Right kidney (tissue), 1 donor: ENCODE data around the gene PLEKHM3.
"Not testable (repeated sequence)": the region's sequence is repeated elsewhere in the genome, so short reads cannot be mapped to it uniquely, and the experiment has no call there.

Source experiments
- DNase-seq: peaks from one replicate; pipeline ENCODE4 v3.0.0-alpha.2; 2016

The PLEKHM3 gene

GRCh38 chr2:208037564-208038487 lies 12.5 kb upstream of the PLEKHM3 start:
- DNase-seq = no peak

DNA sequence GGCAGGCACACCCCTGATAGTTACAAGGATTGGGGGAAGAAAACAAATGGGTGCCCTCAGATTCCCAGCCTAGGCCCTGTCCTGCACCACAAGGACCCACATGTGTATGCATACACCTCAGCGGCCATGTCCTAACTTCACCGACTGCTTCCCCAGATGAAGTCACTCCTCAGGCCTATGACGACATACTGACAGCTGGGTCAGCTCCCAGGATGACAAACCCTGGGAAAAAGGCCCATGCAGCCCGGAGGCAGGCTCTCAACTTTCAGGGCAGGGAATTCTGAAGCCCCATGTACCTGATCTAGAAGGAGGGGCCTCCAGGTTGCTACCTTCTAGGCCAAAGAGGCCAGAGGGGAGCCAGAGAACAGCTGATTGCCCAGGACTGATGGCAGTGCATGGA lies 11.0 kb upstream of the PLEKHM3 start:
- no peak for DNase-seq

- no peak for DNase-seq
These were observed 9.3 kb upstream of the PLEKHM3 start for GRCh38 chr2:208034503-208035140.

DNA sequence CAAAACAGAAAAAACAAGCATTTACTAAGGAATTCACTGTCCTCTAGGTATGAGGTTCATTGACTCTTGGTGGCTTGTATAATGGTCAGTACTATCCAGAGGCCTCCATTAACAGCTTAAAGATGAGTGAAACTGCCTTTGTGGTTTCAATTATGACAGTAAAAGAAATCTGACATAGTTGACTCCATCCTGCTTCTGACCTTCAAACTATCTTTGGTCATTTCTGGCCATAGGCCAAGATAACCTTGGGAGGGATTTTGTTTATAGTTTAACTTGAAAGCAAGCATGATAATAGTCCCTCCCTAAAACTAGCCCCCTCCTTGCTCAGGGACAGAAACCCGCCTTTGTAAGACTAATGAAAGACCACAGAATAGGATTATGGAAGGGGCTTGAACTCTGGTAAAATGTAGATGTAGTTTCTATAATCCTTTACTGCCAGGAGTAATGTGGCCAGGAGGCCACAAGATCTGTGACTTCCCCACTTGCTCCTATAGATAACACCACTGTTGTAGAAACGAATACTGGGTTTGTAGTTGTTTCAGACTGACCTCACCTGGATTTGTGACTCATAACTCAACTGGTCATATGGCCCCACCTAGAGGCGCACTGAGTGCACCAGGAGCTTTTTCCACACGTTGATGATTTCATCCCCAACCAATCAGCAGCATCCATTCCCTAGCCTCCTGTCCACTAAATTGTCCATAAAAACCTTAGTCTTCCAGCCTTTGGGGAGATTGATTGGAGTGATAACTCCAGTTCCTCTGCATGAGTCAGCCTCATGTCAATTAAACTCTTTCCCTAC lies 8.6 kb upstream of the PLEKHM3 start:
- DNase-seq = no peak

GRCh38 chr2:208031608-208032019 lies 6.3 kb upstream of the PLEKHM3 start:
- no peak for DNase-seq

GRCh38 chr2:208025814-208026184 lies 472 bp upstream of the PLEKHM3 start:
- DNase-seq = no peak

DNA sequence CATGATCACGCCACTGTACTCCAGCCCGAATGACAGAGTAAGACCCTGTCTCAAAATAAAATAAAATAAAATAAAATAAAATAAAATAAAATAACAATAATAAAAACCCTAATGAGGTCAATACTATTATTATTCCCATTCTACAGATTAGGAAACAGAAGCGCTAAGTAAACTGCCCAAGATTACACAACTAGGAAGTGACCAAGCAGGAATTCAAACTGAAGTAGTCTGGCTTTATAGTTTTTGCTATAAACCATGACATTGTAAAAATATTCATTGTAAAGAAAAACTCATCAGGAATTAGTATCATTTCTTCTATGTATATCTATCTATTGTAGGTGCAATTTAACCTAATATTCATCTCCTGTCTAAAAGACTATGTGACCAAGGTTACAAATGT lies 1.2 kb downstream of the PLEKHM3 start:
- no peak for DNase-seq

DNA sequence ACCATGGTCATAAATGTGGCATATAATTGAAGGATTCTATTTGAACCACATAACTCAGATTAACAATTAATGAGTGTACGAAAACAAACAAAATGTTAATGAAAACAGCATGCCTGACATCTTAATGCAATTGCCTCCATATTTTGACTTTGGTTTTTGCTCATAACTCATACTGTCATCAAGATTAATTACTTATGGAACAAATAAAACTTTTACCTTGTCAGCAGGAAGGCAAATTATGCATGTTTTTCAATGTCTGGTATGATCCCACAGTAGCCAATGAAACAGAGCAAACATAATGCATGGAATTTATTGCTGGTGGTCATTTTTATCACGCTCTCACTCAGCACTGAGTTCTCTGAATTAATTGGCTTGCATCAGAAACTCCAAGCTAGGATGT lies 5.1 kb downstream of the PLEKHM3 start:
- DNase-seq = no peak

GRCh38 chr2:208018124-208018712 lies 7.1 kb downstream of the PLEKHM3 start:
- not testable (repeated sequence) for DNase-seq

- DNase-seq = no peak
These were observed 7.6 kb downstream of the PLEKHM3 start for GRCh38 chr2:208017721-208018120.

- DNase-seq = no peak
These were observed 9.9 kb downstream of the PLEKHM3 start for GRCh38 chr2:208015475-208015874.

GRCh38 chr2:208013285-208014178 lies 11.8 kb downstream of the PLEKHM3 start:
- DNase-seq = no peak

GRCh38 chr2:208012449-208012848 lies 12.9 kb downstream of the PLEKHM3 start:
- no peak for DNase-seq

GRCh38 chr2:208010506-208010905 lies 14.8 kb downstream of the PLEKHM3 start:
- no peak for DNase-seq

- no peak for DNase-seq
These were observed 18.5 kb downstream of the PLEKHM3 start for GRCh38 chr2:208006833-208007232.

DNA sequence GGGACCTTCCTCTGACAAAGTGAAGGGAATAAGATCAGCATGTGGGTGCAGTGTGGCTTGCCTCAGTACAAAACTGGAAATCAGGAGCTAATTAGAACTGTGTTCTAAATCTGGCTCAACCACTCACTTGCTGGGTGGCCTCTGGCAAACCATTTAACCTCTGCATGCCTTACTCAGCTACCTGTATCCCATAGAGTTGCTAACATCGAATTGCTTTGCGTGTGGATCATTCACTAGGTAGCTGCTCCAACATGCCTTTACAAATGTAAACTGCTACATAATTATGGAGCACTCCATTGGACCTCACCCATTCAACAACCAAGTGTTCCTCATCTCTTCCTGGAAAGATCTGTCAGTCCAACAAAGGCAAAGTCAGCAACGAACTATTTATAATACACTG lies 19.0 kb downstream of the PLEKHM3 start:
- no peak for DNase-seq

DNA sequence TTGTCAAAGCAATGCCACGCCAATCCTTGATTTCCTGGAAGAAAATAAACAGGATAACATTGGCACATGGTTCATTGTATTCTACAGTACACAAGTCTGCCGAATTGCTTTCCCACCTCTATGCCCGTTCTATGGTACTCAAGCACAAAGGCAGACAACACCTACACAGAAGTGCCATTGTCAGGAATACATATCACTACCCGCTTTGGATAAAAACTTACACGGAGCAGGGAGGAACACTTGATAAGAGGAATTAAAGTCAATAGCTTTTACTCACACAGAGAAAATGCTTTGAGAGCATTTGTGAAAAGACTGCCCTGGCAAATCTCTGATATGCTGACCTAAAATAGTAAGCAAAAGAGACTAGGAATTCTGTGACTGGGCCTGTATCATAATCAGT lies 23.4 kb downstream of the PLEKHM3 start:
- no peak for DNase-seq

GRCh38 chr2:208000701-208001395 lies 24.5 kb downstream of the PLEKHM3 start:
- DNase-seq = no peak

- no peak for DNase-seq
These were observed 28.5 kb downstream of the PLEKHM3 start for GRCh38 chr2:207996848-207997247.

GRCh38 chr2:207995887-207996286 lies 29.4 kb downstream of the PLEKHM3 start:
- no peak for DNase-seq
